NCI-H82 (cell line): ENCODE data around the gene ABCA7.
"Not testable (repeated sequence)": the region's sequence is repeated elsewhere in the genome, so short reads cannot be mapped to it uniquely, and the experiment has no call there.

Source experiments
- DNase-seq: peaks from one replicate; lab custom pipeline; 2025; lab: John Stamatoyannopoulos, UW

Gene ABCA7

GRCh38 chr19:1017115-1017905 lies 22.6 kb upstream of the ABCA7 start:
- DNase-seq, result no peak

- no peak for DNase-seq
Measured at GRCh38 chr19:1017906-1018305, 22.0 kb upstream of the ABCA7 start.

GRCh38 chr19:1018393-1018792 lies 21.5 kb upstream of the ABCA7 start:
- no peak for DNase-seq

- DNase-seq, result no peak
Measured at GRCh38 chr19:1018932-1019615, 20.8 kb upstream of the ABCA7 start.

- no peak for DNase-seq
Measured at GRCh38 chr19:1019616-1019961, 20.3 kb upstream of the ABCA7 start.

- DNase-seq, result no peak
Measured at GRCh38 chr19:1019980-1020867, 19.7 kb upstream of the ABCA7 start.

DNA sequence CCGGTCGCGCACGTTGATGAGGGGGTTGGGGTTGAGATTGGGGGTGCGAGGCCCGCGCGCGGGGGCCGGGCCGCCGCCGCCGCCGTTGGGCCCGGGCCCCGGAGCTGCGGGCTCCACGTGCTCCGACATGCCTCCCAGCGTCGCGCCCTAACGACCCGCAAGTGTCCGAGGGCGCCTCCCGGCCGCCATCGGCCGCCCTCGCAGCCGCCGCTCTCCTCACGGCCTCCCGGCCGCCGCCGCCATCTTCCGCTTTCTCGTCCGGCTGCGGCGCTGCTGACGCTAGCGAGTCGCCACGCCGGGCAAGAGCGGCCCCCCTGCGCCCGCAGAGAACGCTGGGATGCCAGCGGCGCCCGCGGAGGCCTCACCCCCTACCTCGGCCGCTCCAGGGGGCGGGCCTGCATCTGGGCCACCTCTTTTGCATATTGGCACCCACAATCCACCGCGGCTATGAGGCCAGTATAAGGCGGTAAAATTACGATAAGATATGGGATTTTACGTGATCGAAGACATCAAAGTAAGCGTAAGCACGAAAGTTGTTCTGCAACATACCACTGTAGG lies 19.0 kb upstream of the ABCA7 start, which contains the start of gene TMEM259:
Gene TMEM259 (minus strand): TSS at position 256 of the 558 bp plus-strand sequence. CDS start 127 bp downstream, at position 129.
- peak; percentile 97 for DNase-seq

- not testable (repeated sequence) for DNase-seq
Measured at GRCh38 chr19:1023883-1024188, 16.1 kb upstream of the ABCA7 start.

- DNase-seq, result not testable (repeated sequence)
Measured at GRCh38 chr19:1025080-1025479, 14.8 kb upstream of the ABCA7 start.

- DNase-seq, result peak; percentile 58
Measured at GRCh38 chr19:1025960-1026782, 13.7 kb upstream of the ABCA7 start, which contains the start of gene CNN2. TSS of gene CNN2 (plus strand) at chr19:1026608. CDS start at chr19:1026662, 54 bp downstream.

GRCh38 chr19:1026783-1027649 lies 12.9 kb upstream of the ABCA7 start:
- no peak for DNase-seq

GRCh38 chr19:1027650-1028061 lies 12.3 kb upstream of the ABCA7 start:
- DNase-seq, result no peak

DNA sequence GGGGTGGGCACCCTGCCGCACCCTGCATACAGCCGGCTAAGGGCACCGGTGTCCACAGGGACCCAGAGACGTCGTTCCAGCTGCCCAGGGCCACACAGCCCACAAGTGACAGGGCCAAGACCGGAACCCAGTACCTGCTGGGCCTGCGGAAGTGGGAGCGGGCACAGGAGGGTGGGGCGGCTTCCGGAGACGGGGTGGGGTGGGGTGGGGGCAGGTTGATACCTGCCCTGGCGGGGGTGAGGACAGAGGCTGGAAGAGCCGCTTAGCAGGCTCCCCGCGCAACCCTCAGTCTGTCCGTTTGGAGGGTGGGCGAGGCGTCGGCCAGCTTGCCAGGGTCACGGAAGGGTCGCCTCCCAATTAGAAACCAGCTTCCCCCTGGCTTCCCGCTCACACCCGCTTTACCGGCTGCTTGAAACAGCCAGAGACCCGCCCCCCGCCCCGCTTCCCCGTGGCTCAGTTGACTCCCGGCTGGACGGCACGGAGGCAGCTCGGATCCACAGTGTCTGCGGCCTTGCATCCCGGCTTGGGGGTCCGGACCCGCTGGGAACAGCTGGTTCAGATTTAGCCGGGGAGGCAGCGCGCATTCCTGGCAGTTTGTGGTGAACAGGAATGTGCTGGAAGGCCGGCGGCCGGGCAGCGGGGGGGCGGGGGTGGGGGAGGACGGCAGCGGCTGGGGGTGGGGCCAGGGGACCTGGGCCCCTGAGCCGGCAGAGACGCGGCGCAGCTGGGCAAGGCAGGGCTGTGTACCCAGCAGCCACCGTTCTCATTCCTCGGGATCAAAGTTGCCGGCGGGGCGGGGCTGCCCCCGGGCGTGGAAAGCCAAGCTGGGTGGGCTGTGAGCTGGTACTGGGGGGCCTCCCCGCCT lies 11.6 kb upstream of the ABCA7 start:
- peak; percentile 60 for DNase-seq

DNA sequence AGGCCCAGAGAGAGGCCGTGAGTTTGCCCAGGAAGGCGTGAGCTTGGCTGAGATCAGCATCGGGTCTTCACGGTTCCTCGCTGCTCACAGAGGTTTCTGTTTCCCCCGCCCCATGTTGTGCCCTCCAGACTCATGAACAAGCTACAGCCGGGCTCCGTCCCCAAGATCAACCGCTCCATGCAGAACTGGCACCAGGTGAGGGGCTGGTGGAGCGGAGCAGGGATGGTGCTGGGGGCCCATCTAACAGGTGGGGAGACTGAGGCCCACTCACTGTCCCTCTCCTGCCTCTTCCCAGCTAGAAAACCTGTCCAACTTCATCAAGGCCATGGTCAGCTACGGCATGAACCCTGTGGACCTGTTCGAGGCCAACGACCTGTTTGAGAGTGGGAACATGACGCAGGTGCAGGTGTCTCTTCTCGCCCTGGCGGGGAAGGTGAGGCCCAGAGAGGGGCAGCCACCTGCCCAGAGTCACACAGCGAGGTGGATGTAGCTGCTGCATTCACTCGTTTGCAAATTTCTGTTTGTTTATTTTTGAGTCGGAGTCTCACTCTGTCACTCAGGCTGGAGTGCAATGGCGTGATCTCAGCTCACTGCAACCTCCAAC lies 7.5 kb upstream of the ABCA7 start:
- DNase-seq, result no peak

- peak; percentile 21 for DNase-seq
Measured at GRCh38 chr19:1035998-1036621, 3.8 kb upstream of the ABCA7 start.

DNA sequence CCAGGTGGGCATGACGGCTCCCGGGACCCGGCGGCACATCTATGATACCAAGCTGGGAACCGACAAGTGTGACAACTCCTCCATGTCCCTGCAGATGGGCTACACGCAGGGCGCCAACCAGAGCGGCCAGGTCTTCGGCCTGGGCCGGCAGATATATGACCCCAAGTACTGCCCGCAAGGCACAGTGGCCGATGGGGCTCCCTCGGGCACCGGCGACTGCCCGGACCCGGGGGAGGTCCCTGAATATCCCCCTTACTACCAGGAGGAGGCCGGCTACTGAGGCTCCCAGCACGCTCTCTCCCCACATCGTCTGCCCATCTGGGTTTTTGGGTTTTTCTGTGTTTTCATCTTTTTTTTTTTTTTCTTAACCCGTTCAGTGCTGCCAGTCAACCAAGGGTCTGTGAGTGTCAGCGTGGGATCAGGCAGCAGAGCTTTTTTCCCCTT lies 2.3 kb upstream of the ABCA7 start:
- DNase-seq, result no peak

- no peak for DNase-seq
Measured at GRCh38 chr19:1038978-1039645, 795 bp upstream of the ABCA7 start.
